ENCODE measurements around the gene COMP. TPM values are rescaled to one million over a fixed set of nuclear protein-coding genes. Genes with fewer than 3 reads are reported as not detected.
A peak's percentile ranks its signal among the peaks of the same experiment; 100 is the strongest.

The COMP gene
- total RNA-seq, 1 donor from 2014 or later = not detected

GRCh38 chr19:18798384-18799352, 7.6 kb upstream of the COMP start:
- DNase-seq = no peak
- Mint-ChIP-seq H3K9me3 (no peaks in the 10 kb centered on the region), H3K27me3 (peaks cover 21% of the 10 kb centered on the region), H3K4me3 (no peak overlapping the region), H3K27ac (no peak overlapping the region), H3K36me3 (ENCODE audit: low read depth) (no peaks in the 10 kb centered on the region), H3K4me1 (no peaks in the 10 kb centered on the region)
- intact Hi-C loops (cut with micrococcal nuclease) = loop anchor here (10.0 kb wide), 1 partner anchor 46 kb away; no protein-coding TSS in a partner anchor

GRCh38 chr19:18796239-18796638, 5.1 kb upstream of the COMP start:
- Mint-ChIP-seq H3K4me1 (no peaks in the 10 kb centered on the region), H3K4me3 (no peak overlapping the region), H3K9me3 (no peaks in the 10 kb centered on the region), H3K36me3 (ENCODE audit: low read depth) (no peaks in the 10 kb centered on the region), H3K27ac (no peak overlapping the region), H3K27me3 (peaks cover 40% of the 10 kb centered on the region)
- intact Hi-C loops (cut with micrococcal nuclease) = loop anchor here (10.0 kb wide), 1 partner anchor 49 kb away; no protein-coding TSS in a partner anchor
- DNase-seq = no peak

- H3K27ac Mint-ChIP-seq = no peak overlapping the region
- DNase-seq = no peak
- H3K4me1 Mint-ChIP-seq = no peaks in the 10 kb centered on the region
- H3K9me3 Mint-ChIP-seq = no peaks in the 10 kb centered on the region
- peaks cover 45% of the 10 kb centered on the region for H3K27me3 Mint-ChIP-seq
- no peaks in the 10 kb centered on the region for H3K36me3 Mint-ChIP-seq (ENCODE audit: low read depth)
- intact Hi-C loops (cut with micrococcal nuclease) = loop anchor here (10.0 kb wide), 1 partner anchor 49 kb away; no protein-coding TSS in a partner anchor
- no peak overlapping the region for H3K4me3 Mint-ChIP-seq
Observed at GRCh38 chr19:18795540-18795939, 4.4 kb upstream of the COMP start.

- Mint-ChIP-seq H3K9me3 (no peaks in the 10 kb centered on the region), H3K4me3 (no peak overlapping the region), H3K27ac (no peak overlapping the region), H3K27me3 (peaks cover 52% of the 10 kb centered on the region), H3K36me3 (ENCODE audit: low read depth) (no peaks in the 10 kb centered on the region), H3K4me1 (peaks cover 3% of the 10 kb centered on the region)
- intact Hi-C loops (cut with micrococcal nuclease) = loop anchor here (5.0 to 10.0 kb wide), 2 partner anchors 50 to 182 kb away; partner anchors contain the start of gene TMEM59L
- DNase-seq = no peak
Observed at GRCh38 chr19:18794692-18795091, 3.6 kb upstream of the COMP start.

GRCh38 chr19:18794029-18794313, 2.9 kb upstream of the COMP start:
- Mint-ChIP-seq H3K4me3 (no peak overlapping the region), H3K9me3 (no peaks in the 10 kb centered on the region), H3K4me1 (peaks cover 5% of the 10 kb centered on the region), H3K27ac (no peak overlapping the region), H3K27me3 (peaks cover 58% of the 10 kb centered on the region), H3K36me3 (ENCODE audit: low read depth) (peaks cover 2% of the 10 kb centered on the region)
- DNase-seq = no peak
- intact Hi-C loops (cut with micrococcal nuclease) = loop anchor here (5.0 to 10.0 kb wide), 2 partner anchors 51 to 182 kb away; partner anchors contain the start of gene TMEM59L

GRCh38 chr19:18793144-18794028, 2.3 kb upstream of the COMP start:
- peaks cover 2% of the 10 kb centered on the region for H3K36me3 Mint-ChIP-seq (ENCODE audit: low read depth)
- no peak for DNase-seq
- intact Hi-C loops (cut with micrococcal nuclease) = loop anchor here (5.0 to 10.0 kb wide), 2 partner anchors 51 to 181 kb away; partner anchors contain the start of gene TMEM59L
- peaks cover 5% of the 10 kb centered on the region for H3K4me1 Mint-ChIP-seq
- no peak overlapping the region for H3K27ac Mint-ChIP-seq
- no peak overlapping the region for H3K4me3 Mint-ChIP-seq
- no peaks in the 10 kb centered on the region for H3K9me3 Mint-ChIP-seq
- H3K27me3 Mint-ChIP-seq = peaks cover 62% of the 10 kb centered on the region

- Mint-ChIP-seq H3K4me3 (no peak overlapping the region), H3K9me3 (no peaks in the 10 kb centered on the region), H3K27me3 (peaks cover 66% of the 10 kb centered on the region), H3K36me3 (ENCODE audit: low read depth) (peaks cover 2% of the 10 kb centered on the region), H3K27ac (no peak overlapping the region), H3K4me1 (peaks cover 5% of the 10 kb centered on the region)
- no peak for DNase-seq
- intact Hi-C loops (cut with micrococcal nuclease) = loop anchor here (5.0 to 10.0 kb wide), 2 partner anchors 52 to 180 kb away; partner anchors contain the start of gene TMEM59L
Observed at GRCh38 chr19:18792661-18793060, 1.6 kb upstream of the COMP start.

GRCh38 chr19:18791315-18791678, 192 bp upstream of the COMP start:
- Mint-ChIP-seq H3K27me3 (peaks cover 72% of the 10 kb centered on the region), H3K4me1 (peaks cover 8% of the 10 kb centered on the region), H3K9me3 (no peaks in the 10 kb centered on the region), H3K4me3 (no peak overlapping the region), H3K36me3 (ENCODE audit: low read depth) (peaks cover 4% of the 10 kb centered on the region), H3K27ac (no peak overlapping the region)
- no peak for DNase-seq
- intact Hi-C loops (cut with micrococcal nuclease) = loop anchor here (5.0 to 10.0 kb wide), 2 partner anchors 54 to 179 kb away; partner anchors contain the start of gene TMEM59L

GRCh38 chr19:18789883-18790565, 1.1 kb downstream of the COMP start:
- peaks cover 12% of the 10 kb centered on the region for H3K4me1 Mint-ChIP-seq
- peak; percentile 68 for DNase-seq
- intact Hi-C loops (cut with micrococcal nuclease) = loop anchor here (5.0 to 10.0 kb wide), 3 partner anchors 55 to 178 kb away; partner anchors contain the start of gene TMEM59L
- no peaks in the 10 kb centered on the region for H3K9me3 Mint-ChIP-seq
- peaks cover 76% of the 10 kb centered on the region for H3K27me3 Mint-ChIP-seq
- peak overlapping the region; percentile 61 for H3K4me3 Mint-ChIP-seq
- peak overlapping the region; percentile 73 for H3K27ac Mint-ChIP-seq
- H3K36me3 Mint-ChIP-seq (ENCODE audit: low read depth) = peaks cover 4% of the 10 kb centered on the region

GRCh38 chr19:18789422-18789869, 1.7 kb downstream of the COMP start:
- no peaks in the 10 kb centered on the region for H3K9me3 Mint-ChIP-seq
- intact Hi-C loops (cut with micrococcal nuclease) = loop anchor here (10.0 kb wide), 1 partner anchor 75 kb away; no protein-coding TSS in a partner anchor
- peaks cover 72% of the 10 kb centered on the region for H3K27me3 Mint-ChIP-seq
- H3K27ac Mint-ChIP-seq = peak overlapping the region; percentile 55
- no peak for DNase-seq
- peaks cover 12% of the 10 kb centered on the region for H3K4me1 Mint-ChIP-seq
- H3K36me3 Mint-ChIP-seq (ENCODE audit: low read depth) = peaks cover 4% of the 10 kb centered on the region
- peak overlapping the region; percentile 61 for H3K4me3 Mint-ChIP-seq

GRCh38 chr19:18788529-18789421, 2.3 kb downstream of the COMP start:
- intact Hi-C loops (cut with micrococcal nuclease) = loop anchor here (10.0 kb wide), 1 partner anchor 76 kb away; no protein-coding TSS in a partner anchor

More at GRCh38 chr19:18788529-18789421, 2.3 kb downstream of the COMP start:
- peak overlapping the region; percentile 55 for H3K27ac Mint-ChIP-seq
- no peak for DNase-seq
- peaks cover 4% of the 10 kb centered on the region for H3K36me3 Mint-ChIP-seq (ENCODE audit: low read depth)
- H3K4me1 Mint-ChIP-seq = peaks cover 12% of the 10 kb centered on the region
- H3K9me3 Mint-ChIP-seq = no peaks in the 10 kb centered on the region
- peak overlapping the region; percentile 61 for H3K4me3 Mint-ChIP-seq
- H3K27me3 Mint-ChIP-seq = peaks cover 74% of the 10 kb centered on the region

Data from activated CD4-positive, alpha-beta T cell treated with anti-CD3 and anti-CD28 coated beads, Interleukin-2, amount 10 ng/mL, durations not matched to agents 24 days and 14 days (primary cell).